GM18870 (cell line): ENCODE measurements around the gene MYO5A.
A peak's percentile ranks its signal among the peaks of the same experiment; 100 is the strongest.
"Not testable (repeated sequence)": the region's sequence is repeated elsewhere in the genome, so short reads cannot be mapped to it uniquely, and the experiment has no call there.

Source experiments
- ATAC-seq: cut with Tn5 transposase; IDR thresholded peaks from one replicate; pipeline ENCODE4 v1.9.1; 2021; ENCODE audit warnings: moderate library complexity; ENCODE audit not compliant: unreplicated experiment

The MYO5A gene

DNA sequence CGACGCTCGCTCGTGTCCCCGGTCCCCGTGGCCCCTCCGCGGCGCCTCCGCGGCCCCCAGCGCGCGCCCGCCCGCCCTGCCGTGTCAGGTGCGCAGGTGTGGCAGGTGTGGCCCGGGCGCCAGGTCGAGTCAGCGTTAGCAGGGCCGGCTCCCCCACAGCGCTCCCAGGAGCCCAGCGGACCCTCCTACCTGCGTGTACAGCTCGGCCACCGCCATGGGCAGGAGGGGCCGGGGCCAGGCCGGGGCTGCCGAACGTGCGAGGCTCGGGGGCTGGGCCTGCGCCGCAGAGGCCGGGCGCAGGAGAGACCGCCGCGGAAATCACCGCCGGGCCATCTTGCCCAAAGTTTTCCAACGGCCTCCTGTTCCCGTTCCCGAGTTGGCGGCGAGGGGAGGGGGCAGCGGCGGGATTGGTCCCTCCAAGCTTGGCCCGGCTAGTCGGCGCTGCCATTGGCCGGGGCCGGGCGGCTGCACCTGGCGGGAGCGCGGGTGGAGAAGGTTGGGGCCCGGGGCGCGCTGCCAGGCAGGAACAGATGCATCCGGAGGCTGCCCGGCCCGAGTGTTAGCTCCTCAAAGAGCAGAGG lies 233.2 kb downstream of the MYO5A start, which contains the start of gene MYO5C:
Gene MYO5C, minus strand, starts transcription at position 384 of the 581 bp plus-strand sequence. Its CDS starts 168 bp downstream, at position 216.
- ATAC-seq = no peak

DNA sequence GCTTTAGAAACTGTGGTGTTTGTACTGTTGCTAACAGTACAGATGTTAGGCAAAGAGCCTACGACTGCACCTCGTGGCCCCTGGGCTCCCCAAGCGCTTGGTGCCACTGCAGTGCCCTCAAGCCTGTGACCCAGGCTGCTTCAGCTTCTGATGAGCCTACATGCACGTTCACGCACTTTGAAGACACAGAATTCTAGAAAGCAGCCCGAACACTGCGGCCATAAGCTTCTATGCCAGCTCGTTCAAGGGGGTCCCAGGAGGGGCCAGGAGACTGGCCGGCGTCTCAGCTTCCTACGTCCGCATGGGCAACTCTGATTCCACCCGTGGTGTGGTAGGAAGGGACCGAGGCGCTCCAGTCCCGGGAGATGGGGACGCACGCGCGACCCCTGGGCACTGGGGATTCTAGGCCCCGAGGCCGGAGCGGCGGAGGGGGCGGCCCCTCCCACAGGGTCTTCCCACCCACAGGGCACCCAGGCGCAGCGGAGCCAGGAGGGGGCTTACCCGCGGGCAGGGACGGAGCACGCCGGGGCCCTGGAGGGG lies 233.7 kb downstream of the MYO5A start:
- no peak for ATAC-seq

DNA sequence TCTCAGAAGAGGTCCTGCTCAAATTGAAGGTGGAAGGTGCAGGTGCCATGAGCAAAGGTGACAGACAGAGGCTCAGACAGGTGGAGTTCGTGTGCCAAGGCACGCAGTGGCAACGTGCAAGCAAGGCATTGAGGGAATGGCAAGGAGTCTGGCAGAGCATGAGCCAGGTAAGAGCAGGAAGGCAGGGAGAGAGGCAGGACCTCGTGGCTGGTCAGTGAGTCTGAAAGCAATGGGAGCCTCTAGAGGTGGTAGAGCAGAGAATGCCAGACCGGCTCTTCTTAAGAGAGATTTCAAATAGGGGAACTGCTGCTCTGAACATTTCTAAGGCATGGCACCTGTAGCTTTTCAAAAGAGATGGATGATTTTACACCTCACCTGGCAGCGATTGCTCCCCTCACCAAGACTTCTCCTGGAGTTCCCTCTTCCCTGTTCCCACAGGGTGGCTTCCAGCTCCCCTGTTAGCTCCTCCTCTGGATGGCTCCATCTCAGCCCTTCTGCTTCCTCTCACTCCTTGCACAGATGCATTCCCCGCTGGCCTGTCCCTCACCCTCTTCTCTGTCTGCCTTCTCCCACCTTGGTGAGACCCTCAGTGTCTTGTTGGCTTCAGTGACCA lies 235.8 kb downstream of the MYO5A start:
- no peak for ATAC-seq

DNA sequence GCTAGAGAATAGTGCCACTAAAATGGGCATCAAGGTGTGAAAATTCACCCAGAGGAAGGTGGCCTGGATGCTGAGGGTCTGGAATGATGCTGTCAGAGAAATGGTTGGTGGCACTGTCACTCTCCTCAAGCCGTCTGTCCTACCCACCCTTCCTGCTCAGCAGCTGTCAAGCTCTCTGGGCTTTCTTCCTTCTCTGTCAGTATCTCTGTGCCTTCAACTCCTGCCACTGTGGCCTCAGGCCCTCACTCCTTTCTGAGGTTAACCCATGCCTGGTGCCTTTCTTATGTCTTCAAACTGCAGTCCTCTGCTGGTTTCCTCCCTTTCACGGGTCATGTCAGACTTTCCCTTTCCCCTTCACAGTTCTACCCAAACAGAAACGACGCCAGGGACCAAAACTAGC lies 237.5 kb downstream of the MYO5A start:
- no peak for ATAC-seq

DNA sequence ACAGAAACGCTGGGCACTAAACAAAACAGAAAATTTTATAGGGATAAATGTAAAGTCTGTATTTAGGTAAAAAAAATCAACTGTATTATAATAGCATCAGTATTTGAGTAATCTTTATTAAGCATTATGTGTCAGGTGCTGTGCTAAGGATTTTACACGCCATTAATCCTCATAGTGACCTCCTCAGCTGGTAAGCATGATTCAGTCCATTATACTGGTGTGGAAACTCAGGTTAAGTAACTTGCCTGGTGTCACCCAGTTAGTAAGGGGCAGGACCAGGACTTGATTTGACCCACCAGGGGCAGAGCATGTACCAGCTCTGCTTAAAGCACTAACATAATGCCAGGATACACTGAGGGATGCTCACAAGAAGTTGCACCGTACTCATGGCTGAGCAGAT lies 237.9 kb downstream of the MYO5A start:
- no peak for ATAC-seq

DNA sequence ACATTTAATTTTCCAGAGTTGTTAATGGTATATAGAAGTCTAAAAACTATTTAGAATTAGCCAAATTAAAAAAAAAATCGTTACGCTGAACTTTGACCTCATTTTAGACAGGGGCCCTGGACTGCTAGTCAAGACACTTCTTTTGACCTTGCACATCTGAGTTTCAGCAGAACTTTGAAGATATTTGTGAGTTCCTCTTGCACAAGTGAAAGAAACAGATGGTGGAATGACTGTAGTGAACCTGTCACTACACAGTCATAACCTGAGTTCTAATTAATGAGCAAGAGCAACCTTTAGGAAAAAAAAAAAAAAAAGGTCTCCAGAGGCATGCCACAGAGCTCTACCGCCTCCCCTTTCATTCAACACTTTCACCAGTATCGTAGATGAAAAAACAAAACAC lies 238.4 kb downstream of the MYO5A start:
- ATAC-seq = peak; percentile 62

DNA sequence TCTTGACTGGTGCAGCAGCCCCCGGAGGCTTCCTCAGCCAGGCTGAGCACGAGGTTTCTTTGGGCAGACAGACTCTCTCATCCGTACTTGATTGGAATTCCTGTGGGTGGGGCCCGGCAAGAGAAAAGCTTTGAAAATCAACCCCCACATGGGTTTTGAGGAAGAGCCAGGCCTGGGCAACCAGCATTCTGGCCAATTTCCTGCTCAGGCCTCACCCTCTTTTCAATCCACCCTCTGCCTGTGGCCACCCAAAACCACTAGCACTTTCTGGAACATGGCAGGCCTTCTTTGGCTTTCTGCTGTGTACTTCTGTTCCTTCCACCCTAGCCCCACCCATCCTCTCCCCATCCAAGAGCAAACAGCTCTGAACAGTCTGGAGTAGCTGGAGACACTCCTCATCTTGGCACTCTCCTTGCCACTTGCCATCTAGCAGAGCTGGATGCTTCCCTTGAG lies 239.0 kb downstream of the MYO5A start:
- no peak for ATAC-seq

DNA sequence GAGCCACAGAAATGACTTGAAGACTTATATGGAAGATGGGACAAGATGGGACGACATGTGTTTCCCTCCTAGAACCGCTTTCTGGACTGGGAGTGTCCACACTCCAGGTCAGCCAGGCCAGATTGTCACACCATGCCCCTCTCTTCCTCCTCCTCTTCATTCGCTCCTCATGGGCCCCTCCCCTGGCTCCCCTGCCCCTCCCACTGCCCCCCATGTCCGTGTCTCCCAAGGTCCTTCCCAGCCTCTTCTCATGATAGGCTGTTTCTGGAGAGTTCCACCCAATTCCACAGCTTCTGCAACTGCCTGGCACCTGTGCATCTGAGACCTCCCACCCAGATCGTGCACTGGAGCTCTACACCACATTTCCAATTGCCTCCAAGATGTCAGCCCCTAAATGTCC lies 239.7 kb downstream of the MYO5A start:
- ATAC-seq = no peak

DNA sequence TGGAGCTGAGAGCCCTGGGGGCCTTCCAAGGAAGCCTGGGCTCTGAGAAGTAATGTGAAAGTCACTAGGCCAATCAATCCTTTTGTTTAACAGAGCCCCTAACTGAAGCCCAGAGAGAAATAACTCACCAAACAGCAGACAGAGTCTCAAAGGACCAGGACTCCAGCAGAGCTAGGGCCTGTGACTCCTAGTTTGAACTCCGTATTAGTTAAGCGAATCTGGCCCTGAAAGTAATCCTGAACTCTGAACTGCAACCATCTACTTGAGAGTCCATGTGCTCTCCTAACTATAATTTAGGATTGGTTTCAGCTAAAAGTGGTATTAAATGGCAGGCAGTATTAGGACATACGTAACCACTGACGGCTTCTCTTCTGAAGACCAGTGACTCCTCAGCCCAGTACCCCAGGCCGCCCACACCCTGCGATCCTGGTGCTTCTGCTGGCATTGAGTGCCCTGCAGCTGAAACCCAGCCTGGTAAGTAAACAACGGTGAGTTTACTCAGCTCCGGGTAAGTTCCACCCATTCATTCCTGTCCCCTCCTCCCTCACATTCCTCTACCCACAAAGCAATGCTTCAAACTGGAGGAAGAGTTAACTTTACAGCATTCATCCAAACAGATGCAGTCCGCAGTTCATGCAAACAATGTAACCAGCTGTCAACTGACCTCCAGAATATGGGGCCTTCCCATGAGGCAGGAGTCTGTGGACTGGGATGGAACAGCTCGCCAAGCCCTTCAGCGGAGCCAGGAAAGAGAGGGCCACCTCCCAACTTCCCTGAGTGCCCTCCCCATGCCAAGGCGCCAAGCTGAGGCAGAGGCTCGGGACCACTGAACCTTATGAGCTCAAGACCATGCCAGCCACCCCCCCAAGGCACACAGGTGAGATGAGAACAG lies 240.4 kb downstream of the MYO5A start:
- ATAC-seq = no peak

DNA sequence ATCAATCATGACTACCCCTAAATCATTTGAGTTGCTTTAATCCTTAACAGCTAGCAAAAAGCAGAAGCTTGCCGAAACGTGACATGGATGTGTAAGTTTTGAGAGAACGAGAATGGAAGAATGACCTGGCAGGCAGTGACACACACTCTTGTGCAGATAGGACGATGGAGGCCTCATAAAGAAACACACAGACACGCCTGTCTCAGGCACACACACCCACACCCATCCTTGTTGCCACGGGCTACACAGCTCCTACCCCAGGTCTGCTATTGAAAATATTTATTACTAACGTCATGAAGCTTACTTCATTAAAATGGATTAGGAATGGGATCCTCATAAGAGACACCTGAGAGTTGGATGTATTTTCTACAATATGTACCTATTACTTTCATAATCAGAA lies 241.6 kb downstream of the MYO5A start:
- no peak for ATAC-seq

DNA sequence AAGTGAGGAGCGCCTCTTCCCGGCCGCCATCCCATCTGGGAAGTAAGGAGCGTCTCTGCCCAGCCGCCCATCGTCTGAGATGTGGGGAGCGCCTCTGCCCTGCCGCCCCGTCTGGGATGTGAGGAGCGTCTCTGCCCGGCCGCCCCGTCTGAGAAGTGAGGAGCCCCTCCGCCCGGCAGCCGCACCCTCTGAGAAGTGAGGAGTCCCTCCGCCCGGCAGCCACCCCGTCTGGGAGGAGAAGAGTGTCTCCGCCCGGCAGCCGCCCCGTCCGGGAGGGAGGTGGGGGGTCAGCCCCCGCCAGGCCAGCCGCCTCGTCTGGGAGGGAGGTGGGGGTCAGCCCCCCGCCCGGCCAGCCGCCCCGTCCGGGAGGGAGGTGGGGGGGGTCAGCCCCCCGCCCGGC lies 242.7 kb downstream of the MYO5A start:
- ATAC-seq = not testable (repeated sequence)

DNA sequence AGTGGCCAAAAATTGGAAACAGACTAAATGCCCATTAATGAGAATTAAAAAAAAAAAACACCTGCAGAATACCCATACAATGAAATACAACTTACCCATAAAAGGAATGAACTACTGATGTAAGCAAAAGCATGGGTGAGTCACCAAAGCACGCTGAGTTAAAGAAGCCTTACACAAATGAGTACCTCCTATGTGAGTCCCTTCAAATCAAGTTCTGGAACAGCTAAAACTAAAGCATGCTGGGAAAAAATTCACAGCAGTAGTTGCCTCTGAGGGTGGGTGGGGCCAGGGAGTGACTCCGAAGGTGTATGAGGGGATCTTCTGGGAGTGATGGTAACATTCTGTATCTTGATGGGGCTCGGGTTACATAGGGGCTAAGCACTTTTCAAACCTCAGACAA lies 244.5 kb downstream of the MYO5A start:
- ATAC-seq = no peak

DNA sequence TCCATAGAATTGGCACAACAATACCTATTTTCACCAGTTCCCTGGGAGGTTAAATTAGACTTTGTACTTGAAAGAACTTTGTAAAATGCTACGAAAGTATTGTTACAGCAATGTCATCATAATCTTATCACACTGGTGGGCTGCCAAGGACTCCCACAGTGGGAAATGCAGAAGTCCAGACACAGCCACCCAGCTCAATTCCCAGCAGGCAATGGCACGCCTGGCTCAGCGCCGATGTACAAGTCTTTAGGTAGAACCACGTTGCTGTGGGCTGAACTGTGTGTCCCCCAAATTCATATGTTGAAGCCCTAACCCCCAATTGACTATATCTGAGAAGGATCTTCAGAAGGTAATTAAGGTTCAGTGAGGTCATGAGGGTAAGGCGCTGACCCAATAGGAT lies 245.4 kb downstream of the MYO5A start:
- no peak for ATAC-seq

DNA sequence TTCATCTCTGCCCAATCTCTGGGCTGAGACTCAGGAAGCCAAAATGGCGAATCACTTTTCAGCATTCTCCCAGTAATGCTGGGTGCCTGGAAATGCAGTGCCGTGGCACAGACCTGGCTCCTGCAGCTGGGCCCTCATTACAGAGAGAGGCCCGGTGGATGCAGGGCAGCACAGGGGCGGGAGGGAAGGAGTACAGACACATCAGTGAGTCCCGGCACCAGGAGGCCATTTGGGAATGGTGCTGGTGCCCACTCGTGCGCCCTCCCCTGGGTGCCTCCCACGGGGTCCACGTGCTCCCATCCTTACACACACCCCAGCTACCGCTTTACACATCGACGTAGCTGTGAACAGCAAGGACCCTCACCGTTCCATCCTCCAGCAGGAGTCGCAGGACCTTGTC lies 246.3 kb downstream of the MYO5A start:
- no peak for ATAC-seq

DNA sequence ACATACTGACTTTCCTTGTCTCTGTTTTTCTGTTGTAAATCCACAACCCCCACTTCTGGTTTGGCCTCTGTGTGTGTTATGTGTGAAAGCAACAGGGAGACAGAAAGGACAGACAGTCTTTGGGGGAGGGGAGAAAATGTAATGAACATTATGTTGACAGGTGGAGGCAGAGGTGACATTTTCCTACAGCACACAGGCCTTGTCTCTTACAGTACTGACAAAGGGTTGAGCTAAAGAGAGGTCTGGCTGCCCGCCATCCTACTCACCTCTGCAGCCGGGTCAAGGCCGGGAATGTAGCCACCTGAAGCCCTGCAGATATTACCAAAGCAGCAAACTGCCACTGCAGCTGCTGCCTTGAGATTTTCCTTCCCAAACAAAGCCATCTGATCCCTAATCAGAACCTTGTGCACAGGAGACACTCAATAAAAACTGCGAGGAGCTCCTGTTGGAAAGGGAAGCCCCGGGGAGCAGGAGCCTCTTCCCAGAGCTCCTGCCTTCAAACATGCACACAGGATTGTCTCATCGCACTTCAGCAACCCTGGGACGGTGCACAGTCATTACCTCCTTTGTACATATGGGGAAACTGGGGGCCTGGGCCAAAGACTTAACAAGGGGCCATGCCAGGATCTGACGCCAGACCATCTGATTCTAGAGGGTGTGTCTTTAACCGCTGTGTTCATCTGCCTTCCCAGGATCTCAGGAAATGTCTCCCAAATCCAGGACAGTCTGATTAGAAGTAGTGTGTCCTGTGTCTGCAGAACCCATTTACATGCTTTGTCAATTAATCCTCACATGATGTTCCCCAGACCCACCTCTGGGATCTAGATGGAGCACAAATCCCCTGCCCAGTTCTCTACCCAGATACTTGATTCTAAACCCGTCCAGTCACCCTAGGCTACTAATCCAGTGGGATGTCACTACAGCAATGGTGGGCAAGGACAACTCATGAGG lies 247.3 kb downstream of the MYO5A start:
- no peak for ATAC-seq

DNA sequence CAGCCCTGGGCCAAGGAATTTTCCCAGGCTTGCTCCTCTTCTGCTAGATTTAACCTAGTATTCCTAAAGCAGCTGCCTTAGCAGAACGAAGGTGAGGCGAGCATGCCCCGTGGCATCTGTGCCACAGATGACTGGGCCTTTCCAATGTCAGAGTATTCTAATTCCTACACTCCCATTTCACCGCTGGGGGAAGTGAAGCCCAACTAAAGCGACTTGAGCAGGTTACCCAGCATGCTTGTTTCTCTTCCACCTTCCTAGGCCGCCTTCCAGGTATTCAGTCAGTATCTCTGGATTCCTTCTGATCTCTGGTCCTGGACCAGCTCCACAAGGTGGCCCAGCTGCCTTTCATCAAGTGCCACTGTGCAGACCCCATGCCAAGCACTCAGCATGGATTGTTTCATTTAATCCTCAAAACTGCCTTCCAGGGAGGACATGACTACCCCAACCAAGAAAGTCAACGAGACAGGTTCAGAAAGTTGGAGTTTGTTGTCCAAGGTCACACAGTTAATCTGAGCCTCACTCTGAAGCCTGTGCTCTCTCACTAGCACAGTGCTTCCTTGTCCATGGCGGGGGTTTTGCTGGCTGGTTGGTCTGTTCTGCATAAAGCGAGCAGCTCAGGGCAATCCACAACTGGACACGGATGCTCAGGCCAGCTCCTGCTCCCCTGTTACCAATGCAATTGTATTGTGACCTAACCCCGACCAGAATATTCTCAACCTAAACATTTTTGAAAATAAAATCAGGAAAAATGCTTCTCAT lies 248.2 kb downstream of the MYO5A start:
- ATAC-seq = no peak

DNA sequence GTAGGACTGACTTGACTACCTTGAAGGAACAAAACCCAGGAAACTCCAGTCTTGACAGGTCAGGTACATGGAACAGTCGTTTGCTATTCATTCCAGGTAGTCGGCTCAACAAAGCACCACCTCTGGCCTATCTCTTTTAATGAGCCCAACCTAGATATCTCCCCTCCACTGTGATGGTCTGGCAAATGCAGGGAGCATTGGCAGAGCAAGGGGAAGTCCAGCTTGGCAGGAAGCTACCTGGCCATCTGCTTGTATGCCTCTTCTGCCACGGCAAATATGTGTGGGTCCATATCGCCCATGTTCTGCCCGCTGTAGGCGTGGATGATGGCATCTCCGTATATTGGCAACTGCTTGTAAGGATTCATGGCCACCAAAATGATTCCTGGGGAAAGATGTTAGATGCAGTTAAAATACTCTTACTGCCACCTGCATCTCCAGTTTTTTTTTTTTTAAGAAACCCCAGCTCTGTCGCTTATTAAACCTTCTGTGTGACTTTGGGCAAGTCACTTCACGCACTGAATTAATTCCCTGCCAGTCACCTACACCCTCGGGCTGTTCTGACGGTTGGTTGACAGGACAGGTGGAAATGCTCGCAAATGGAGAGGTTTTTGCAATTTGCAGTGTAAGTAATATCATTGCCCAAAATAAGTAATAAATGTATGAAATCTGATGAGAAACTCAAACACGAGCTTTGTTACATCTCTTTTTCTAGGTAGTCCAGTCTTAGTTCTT lies 249.9 kb downstream of the MYO5A start:
- ATAC-seq = no peak

DNA sequence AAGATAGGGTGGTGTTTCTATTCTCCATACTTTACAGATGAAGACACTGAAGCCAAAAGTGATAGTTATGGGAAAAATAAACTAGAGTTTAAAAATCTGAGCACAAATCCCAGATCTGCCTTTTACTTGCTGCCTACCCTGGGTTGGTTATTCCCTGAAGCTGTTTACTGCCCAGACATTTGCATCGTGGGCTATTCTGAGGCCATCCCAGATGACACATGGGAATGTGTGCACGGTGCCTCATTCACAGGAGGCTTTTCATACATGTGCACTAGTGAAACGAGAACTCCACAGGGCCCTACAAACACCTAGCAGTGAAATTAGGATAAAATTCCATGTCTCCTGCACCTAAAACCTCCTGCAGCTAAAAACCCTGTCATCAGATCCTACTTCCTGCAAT lies 250.5 kb downstream of the MYO5A start:
- ATAC-seq = no peak

DNA sequence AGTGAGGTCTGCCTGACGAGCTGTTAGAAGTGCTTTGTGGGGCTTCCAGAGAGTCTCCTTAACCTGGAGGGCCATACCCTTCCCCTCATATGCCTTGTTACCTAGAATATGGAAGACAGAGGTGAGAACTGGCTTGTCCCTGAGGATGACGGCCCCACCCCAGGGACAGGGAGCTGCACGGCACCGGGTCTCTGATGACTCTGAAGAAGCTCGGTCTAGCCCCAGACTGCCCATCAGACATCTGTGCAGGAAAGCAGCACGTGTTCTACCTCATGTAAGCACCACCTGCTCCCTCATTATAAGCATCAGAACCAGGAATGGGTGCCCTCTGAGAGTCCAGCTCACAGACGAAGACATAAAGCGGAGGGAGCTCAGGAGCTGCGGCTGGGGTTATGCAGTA lies 251.1 kb downstream of the MYO5A start:
- no peak for ATAC-seq
